ENCODE results near the gene TACC3. TPM values are rescaled to one million over a fixed set of nuclear protein-coding genes. Genes with fewer than 3 reads are reported as not detected.

TACC3 gene
- total RNA-seq, 3 donors from 2014 or later, result 4.1 to 7.8 (median 4.9) TPM

GRCh38 chr4:1773754-1774153, 52.4 kb downstream of the TACC3 start:
- H3K9me3 ChIP-seq, result no peaks in the 10 kb centered on the region
- intact Hi-C loops (cut with DNase I; ENCODE audit: low total_unique reads), result no loop called here
- H3K36me3 ChIP-seq, result no peaks in the 10 kb centered on the region
- H3K4me3 ChIP-seq, result no peak overlapping the region
- H3K27me3 ChIP-seq, result no peaks in the 10 kb centered on the region
- no peak for TF ChIP-seq CTCF (IDR thresholded peaks at IDR 0.05)
- TF ChIP-seq POLR2A (IDR thresholded peaks at IDR 0.05), result no peak
- TF ChIP-seq POLR2AphosphoS5 (IDR thresholded peaks at IDR 0.05), result no peak
- no peak for DNase-seq (ENCODE audit: low spot score in 2 of 2)
- H3K4me1 ChIP-seq, result no peaks in the 10 kb centered on the region
- no peak overlapping the region for H3K27ac ChIP-seq

- Histone ChIP-seq H3K27ac (no peak overlapping the region), H3K36me3 (no peaks in the 10 kb centered on the region), H3K27me3 (no peaks in the 10 kb centered on the region), H3K4me3 (no peak overlapping the region), H3K9me3 (no peaks in the 10 kb centered on the region), H3K4me1 (no peaks in the 10 kb centered on the region)
- TF ChIP-seq POLR2AphosphoS5 (IDR thresholded peaks at IDR 0.05) (no peak), POLR2A (IDR thresholded peaks at IDR 0.05) (no peak), CTCF (IDR thresholded peaks at IDR 0.05) (no peak)
- intact Hi-C loops (cut with DNase I; ENCODE audit: low total_unique reads), result no loop called here
- DNase-seq (ENCODE audit: low spot score in 2 of 2), result no peak
These were observed 54.6 kb downstream of the TACC3 start for GRCh38 chr4:1775731-1776500.

- Histone ChIP-seq H3K36me3 (no peaks in the 10 kb centered on the region), H3K4me1 (no peaks in the 10 kb centered on the region), H3K9me3 (no peaks in the 10 kb centered on the region), H3K27me3 (no peaks in the 10 kb centered on the region), H3K27ac (no peak overlapping the region), H3K4me3 (no peak overlapping the region)
- DNase-seq (ENCODE audit: low spot score in 2 of 2), result no peak
- intact Hi-C loops (cut with DNase I; ENCODE audit: low total_unique reads), result no loop called here
- TF ChIP-seq POLR2AphosphoS5 (IDR thresholded peaks at IDR 0.05), result no peak
- TF ChIP-seq CTCF (IDR thresholded peaks at IDR 0.05), result no peak
- TF ChIP-seq POLR2A (IDR thresholded peaks at IDR 0.05), result no peak
These were observed 55.3 kb downstream of the TACC3 start for GRCh38 chr4:1776521-1777161.

GRCh38 chr4:1777822-1778641, 56.7 kb downstream of the TACC3 start:
- Histone ChIP-seq H3K4me3 (no peak overlapping the region), H3K36me3 (no peaks in the 10 kb centered on the region), H3K27me3 (no peaks in the 10 kb centered on the region), H3K4me1 (no peaks in the 10 kb centered on the region), H3K27ac (no peak overlapping the region), H3K9me3 (no peaks in the 10 kb centered on the region)
- DNase-seq (ENCODE audit: low spot score in 2 of 2), result no peak
- intact Hi-C loops (cut with DNase I; ENCODE audit: low total_unique reads), result no loop called here
- TF ChIP-seq POLR2AphosphoS5 (IDR thresholded peaks at IDR 0.05) (no peak), CTCF (IDR thresholded peaks at IDR 0.05) (no peak), POLR2A (IDR thresholded peaks at IDR 0.05) (no peak)
